NB4 (cell line): Measurements from ENCODE around the gene BTBD9.

ENCODE experiments used
- CTCF ChIP-seq: IDR thresholded peaks from one replicate; pipeline ENCODE4 v1.5.1; 2012; ENCODE audit warnings: low read depth, low read length
- POLR2A ChIP-seq: IDR thresholded peaks from 2 replicates; pipeline ENCODE4 v1.6.1; 2011; ENCODE audit warnings: mild to moderate bottlenecking; ENCODE audit not compliant: insufficient read length; ENCODE audit errors: extremely low read depth
- TF ChIP-seq, protein P1 (sequence below): IDR thresholded peaks from 2 replicates; pipeline ENCODE4 v1.6.1; 2011; ENCODE audit warnings: low read depth, low read length

GRCh38 chr6:38572186-38572813, 67.4 kb downstream of the BTBD9 start:
- TF ChIP-seq CTCF (no peak), POLR2A (no peak)
- TF ChIP-seq, protein P1, sequence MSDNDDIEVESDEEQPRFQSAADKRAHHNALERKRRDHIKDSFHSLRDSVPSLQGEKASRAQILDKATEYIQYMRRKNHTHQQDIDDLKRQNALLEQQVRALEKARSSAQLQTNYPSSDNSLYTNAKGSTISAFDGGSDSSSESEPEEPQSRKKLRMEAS: no peak
